ENCODE measurements around the gene ZNF365. TPM values are rescaled to one million over a fixed set of nuclear protein-coding genes. Genes with fewer than 3 reads are reported as not detected.

ZNF365 gene
- total and polyA plus RNA-seq, 2 of the 8 experiments (the other 6 are each of a cell fraction or from before 2014, with no cell fraction given) = 0.41 to 0.43 TPM

GRCh38 chr10:62376071-62377025 lies 2.2 kb downstream of the ZNF365 start (continued):
- TF ChIP-seq CHD7 (IDR thresholded peaks at IDR 0.05; ENCODE audit: insufficient replicate concordance, low read length) (no peak), CHD2 (IDR thresholded peaks at IDR 0.05; ENCODE audit: low read length) (no peak), TAF1 (IDR thresholded peaks at IDR 0.05; ENCODE audit: low read depth, low read length) (no peak), SIRT6 (IDR thresholded peaks at IDR 0.05; ENCODE audit: low read length) (no peak), JUN (IDR thresholded peaks at IDR 0.05; ENCODE audit: low read depth, low read length) (no peak), POLR2A (IDR thresholded peaks at IDR 0.05; ENCODE audit: control extremely low read depth in 1 of 2, low read depth in 2 of 2, low read length in 2 of 2) (no peak), NANOG (IDR thresholded peaks at IDR 0.05; ENCODE audit: insufficient read depth, low read depth, low read length, poor library complexity, severe bottlenecking) (no peak)

Measured in H1 (cell line).